UCSD-AML1 (cell line): Measurements from ENCODE around the gene CASP1.
"Not testable (repeated sequence)": the region's sequence is repeated elsewhere in the genome, so short reads cannot be mapped to it uniquely, and the experiment has no call there.

Experiments
- DNase-seq: peaks from one replicate; lab custom pipeline; 2025; ENCODE audit not compliant: unreplicated experiment; lab: John Stamatoyannopoulos, UW

CASP1 gene

GRCh38 chr11:105046898-105047579 lies 12.1 kb upstream of the CASP1 start:
- DNase-seq: no peak

- no peak for DNase-seq
Observed at GRCh38 chr11:105045676-105046296, 10.8 kb upstream of the CASP1 start.

GRCh38 chr11:105044557-105045524 lies 9.9 kb upstream of the CASP1 start, which contains the start of gene CARD16:
CARD16 (minus strand) TSS chr11:105045335; CDS start chr11:105045297, 38 bp downstream.
- DNase-seq: peak; percentile 7

GRCh38 chr11:105042178-105042577 lies 7.2 kb upstream of the CASP1 start:
- no peak for DNase-seq

GRCh38 chr11:105040703-105041102 lies 5.8 kb upstream of the CASP1 start:
- DNase-seq: no peak

GRCh38 chr11:105034388-105034787 lies 556 bp downstream of the CASP1 start:
- DNase-seq: not testable (repeated sequence)

GRCh38 chr11:105033781-105034180 lies 1.2 kb downstream of the CASP1 start:
- DNase-seq: no peak

GRCh38 chr11:105033343-105033742 lies 1.6 kb downstream of the CASP1 start:
- DNase-seq: no peak

GRCh38 chr11:105032495-105032894 lies 2.4 kb downstream of the CASP1 start:
- DNase-seq: no peak

GRCh38 chr11:105027678-105028077 lies 7.3 kb downstream of the CASP1 start:
- no peak for DNase-seq

- no peak for DNase-seq
Observed at GRCh38 chr11:105024394-105024793, 10.6 kb downstream of the CASP1 start.

GRCh38 chr11:105023003-105023402 lies 11.9 kb downstream of the CASP1 start, which contains the start of gene CASP5:
CASP5 (minus strand) TSS chr11:105023168; CDS start chr11:105023136, 32 bp downstream.
- no peak for DNase-seq

GRCh38 chr11:105022527-105022926 lies 12.4 kb downstream of the CASP1 start:
- no peak for DNase-seq

GRCh38 chr11:105007463-105007862 lies 27.5 kb downstream of the CASP1 start:
- DNase-seq: no peak

- DNase-seq: no peak
Observed at GRCh38 chr11:105005451-105005845, 29.5 kb downstream of the CASP1 start.

- DNase-seq: no peak
Observed at GRCh38 chr11:105004021-105004420, 30.9 kb downstream of the CASP1 start.

GRCh38 chr11:105003151-105003550 lies 31.8 kb downstream of the CASP1 start:
- no peak for DNase-seq

GRCh38 chr11:105000797-105001196 lies 34.1 kb downstream of the CASP1 start:
- DNase-seq: peak; percentile 27

GRCh38 chr11:105000167-105000566 lies 34.8 kb downstream of the CASP1 start:
- peak; percentile 7 for DNase-seq

- no peak for DNase-seq
Observed at GRCh38 chr11:104999721-105000120, 35.2 kb downstream of the CASP1 start.

- DNase-seq: no peak
Observed at GRCh38 chr11:104997288-104997687, 37.7 kb downstream of the CASP1 start.
